Measurements from ENCODE around the gene FZR1.

Gene FZR1

GRCh38 chr19:3536429-3537100 is 30.5 kb downstream of the FZR1 start:
- H3K27ac ChIP-seq: peak overlapping the region; percentile 45
- DNase-seq (ENCODE audit: low spot score): no peak
- ChIA-PET POLR2A (ENCODE audit: low non-redundant PET) (no interaction called here), CTCF (interaction anchor here (0.6 kb wide), 1 partner anchor 118 kb away, joined by 3 read pairs; no protein-coding TSS in a partner anchor)
- no peak for TF ChIP-seq CTCF (conservative IDR thresholded peaks at IDR 0.05; ENCODE audit: low read depth)

- ChIA-PET POLR2A (ENCODE audit: low non-redundant PET) (no interaction called here), CTCF (interaction anchor here (0.6 kb wide), 1 partner anchor 117 kb away, joined by 3 read pairs; no protein-coding TSS in a partner anchor)
These were observed 31.0 kb downstream of the FZR1 start for GRCh38 chr19:3537101-3537437.

GRCh38 chr19:3537438-3538240 is 31.5 kb downstream of the FZR1 start:
- ChIA-PET POLR2A (ENCODE audit: low non-redundant PET) (interaction anchor here (0.6 kb wide), 1 partner anchor 71 kb away, joined by 4 read pairs; no protein-coding TSS in a partner anchor), CTCF (no interaction called here)
- DNase-seq (ENCODE audit: low spot score): no peak
- H3K27ac ChIP-seq: peak overlapping the region; percentile 45
- TF ChIP-seq CTCF (conservative IDR thresholded peaks at IDR 0.05; ENCODE audit: low read depth): no peak

More at GRCh38 chr19:3537101-3537437, 31.0 kb downstream of the FZR1 start:
- peak overlapping the region; percentile 45 for H3K27ac ChIP-seq
- DNase-seq (ENCODE audit: low spot score): no peak
- TF ChIP-seq CTCF (conservative IDR thresholded peaks at IDR 0.05; ENCODE audit: low read depth): no peak

GRCh38 chr19:3538258-3538929 is 32.3 kb downstream of the FZR1 start:
- no peak for TF ChIP-seq CTCF (conservative IDR thresholded peaks at IDR 0.05; ENCODE audit: low read depth)
- ChIA-PET POLR2A (ENCODE audit: low non-redundant PET) (interaction anchor here (0.6 kb wide), 1 partner anchor 70 kb away, joined by 4 read pairs; no protein-coding TSS in a partner anchor), CTCF (no interaction called here)
- peak overlapping the region; percentile 45 for H3K27ac ChIP-seq
- no peak for DNase-seq (ENCODE audit: low spot score)

- ChIA-PET POLR2A (ENCODE audit: low non-redundant PET) (no interaction called here), CTCF (interaction anchor here (0.6 kb wide), 1 partner anchor 18 kb away, joined by 3 read pairs; no protein-coding TSS in a partner anchor)
- H3K27ac ChIP-seq: peak within 1 kb of the TSS; percentile 45
- TF ChIP-seq CTCF (conservative IDR thresholded peaks at IDR 0.05; ENCODE audit: low read depth): no peak
- DNase-seq (ENCODE audit: low spot score): no peak
These were observed 33.0 kb downstream of the FZR1 start, which contains the start of gene TEKTIP1 for GRCh38 chr19:3538965-3539755. TSS of gene TEKTIP1 (plus strand) at chr19:3539174. CDS start at chr19:3539178, 4 bp downstream.

Data from RWPE1 (cell line).